HepG2 (cell line): ENCODE data around the gene PSEN2. TPM values are rescaled to one million over a fixed set of nuclear protein-coding genes. Genes with fewer than 3 reads are reported as not detected.
A peak's percentile ranks its signal among the peaks of the same experiment; 100 is the strongest.

Source experiments
- MAFF ChIP-seq: IDR thresholded peaks from 2 replicates; pipeline ENCODE4 v1.6.1; 2011; ENCODE audit warnings: low read depth, low read length, improper control_type of control experiment
- MYNN ChIP-seq: sonication (generic); formaldehyde crosslinking; IDR thresholded peaks from 2 replicates; pipeline ENCODE4 v1.4.0; 2020; ENCODE audit warnings: mild to moderate bottlenecking, low read depth, missing genetic modification reagents
- NFAT5 ChIP-seq: sonication (generic); formaldehyde crosslinking; IDR thresholded peaks from 2 replicates; pipeline ENCODE4 v1.4.0; 2020; ENCODE audit warnings: missing genetic modification reagents
- RAD51 ChIP-seq: fragments of 450-650 bp; IDR thresholded peaks from 2 replicates; pipeline ENCODE4 v1.6.1; 2016; ENCODE audit warnings: borderline replicate concordance
- RFX5 ChIP-seq: IDR thresholded peaks from 2 replicates; pipeline ENCODE4 v1.6.1; 2011; ENCODE audit warnings: low read depth, low read length, improper control_type of control experiment
- ZMAT5 ChIP-seq: sonication (generic); formaldehyde crosslinking; IDR thresholded peaks from 2 replicates; pipeline ENCODE4 v1.5.0; 2020; ENCODE audit warnings: mild to moderate bottlenecking, low read depth, missing genetic modification reagents, borderline replicate concordance
- ZNF143 ChIP-seq: sonication (generic); formaldehyde crosslinking; IDR thresholded peaks from 2 replicates; pipeline ENCODE4 v1.4.0; 2020; ENCODE audit warnings: missing genetic modification reagents
- ZNF280D ChIP-seq: sonication (generic); formaldehyde crosslinking; IDR thresholded peaks from 2 replicates; pipeline ENCODE4 v1.5.1; 2020; ENCODE audit warnings: mild to moderate bottlenecking, missing genetic modification reagents
- ZNF33A ChIP-seq: sonication (generic); formaldehyde crosslinking; IDR thresholded peaks from 2 replicates; pipeline ENCODE4 v1.5.1; 2020; ENCODE audit warnings: missing genetic modification reagents, mild to moderate bottlenecking, moderate library complexity, borderline replicate concordance
- ZNF430 ChIP-seq: sonication (generic); formaldehyde crosslinking; IDR thresholded peaks from 2 replicates; pipeline ENCODE4 v1.9.0; 2021; ENCODE audit warnings: mild to moderate bottlenecking, missing genetic modification reagents
- ZNF451 ChIP-seq: sonication (generic); formaldehyde crosslinking; IDR thresholded peaks from 2 replicates; pipeline ENCODE4 v1.5.0; 2020; ENCODE audit warnings: mild to moderate bottlenecking, missing genetic modification reagents
- ZNF530 ChIP-seq: sonication (generic); formaldehyde crosslinking; IDR thresholded peaks from 2 replicates; pipeline ENCODE4 v1.5.0; 2020; ENCODE audit warnings: low read depth, mild to moderate bottlenecking, missing genetic modification reagents
- ZNF687 ChIP-seq: sonication (generic); formaldehyde crosslinking; IDR thresholded peaks from 2 replicates; pipeline ENCODE4 v1.5.1; 2020; ENCODE audit warnings: mild to moderate bottlenecking, missing genetic modification reagents, moderate library complexity
- ZNF691 ChIP-seq: sonication (generic); formaldehyde crosslinking; IDR thresholded peaks from 2 replicates; pipeline ENCODE4 v1.4.0; 2020; ENCODE audit warnings: missing genetic modification reagents, low read depth, mild to moderate bottlenecking, borderline replicate concordance
- polyA plus RNA-seq, 8 experiments: library from polyadenylated mRNA; depleted of rRNA in 3 of 8; stranded (reverse) in 7 of 8; unstranded in 1 of 8; fragments of >200 nt; fragmentation: Illumina TruSeq in 4 of 8; extraction: Trizol in 4 of 8; gene quantifications; 2 replicates each; pipeline versions ENCODE4 v1.2.1 to v1.2.3, GENCODE V29; 2011 to 2016; ENCODE audit warnings: low read depth in 4 of 8, missing spikeins in 1 of 8, mixed read lengths in 1 of 8; ENCODE audit not compliant: insufficient read depth in 1 of 8
- total RNA-seq, 5 experiments: library from RNA; depleted of rRNA; stranded (reverse); fragments of >200 nt; fragmentation: Illumina TruSeq; extraction: Trizol; gene quantifications; 2 replicates each; pipeline ENCODE4 v1.2.3, GENCODE V29; 2016; ENCODE audit warnings: low read depth in 1 of 5

The PSEN2 gene
- total and polyA plus RNA-seq, 2 of the 13 experiments (the other 11 are each of a cell fraction or from before 2014, with no cell fraction given): 5.9 to 13.1 TPM

- TF ChIP-seq ZNF687 (peak; percentile 94), NFAT5 (CRISPR knock-in tag) (no peak; the same call in 1 of the 2 replicates), ZNF33A (CRISPR knock-in tag) (0 out of 2 replicates have a peak, but pooled peaks have one; percentile 77), ZNF451 (0 out of 2 replicates have a peak, but pooled peaks have one; percentile 28), ZNF143 (CRISPR knock-in tag) (no peak), ZMAT5 (CRISPR knock-in tag) (no peak), ZNF280D (CRISPR knock-in tag) (no peak), RAD51 (no peak), ZNF691 (CRISPR knock-in tag) (no peak; the same call in 1 of the 2 replicates), MAFF (no peak), MYNN (no peak), ZNF430 (0 out of 2 replicates have a peak, but pooled peaks have one; percentile 49), ZNF530 (no peak; the same call in 1 of the 2 replicates), RFX5 (peak; percentile 52; the same call in 1 of the 2 replicates)
These were observed 69.8 kb downstream of the PSEN2 start, which contains the start of gene COQ8A (continued) for GRCh38 chr1:226940029-226940805.
